Medulla oblongata (tissue), 1 donor: Measurements from ENCODE around the gene PISD.

Source experiments
- DNase-seq: peaks from one replicate; pipeline ENCODE4 v3.0.0-alpha.2; 2015; ENCODE audit errors: extremely low spot score

Gene PISD

DNA sequence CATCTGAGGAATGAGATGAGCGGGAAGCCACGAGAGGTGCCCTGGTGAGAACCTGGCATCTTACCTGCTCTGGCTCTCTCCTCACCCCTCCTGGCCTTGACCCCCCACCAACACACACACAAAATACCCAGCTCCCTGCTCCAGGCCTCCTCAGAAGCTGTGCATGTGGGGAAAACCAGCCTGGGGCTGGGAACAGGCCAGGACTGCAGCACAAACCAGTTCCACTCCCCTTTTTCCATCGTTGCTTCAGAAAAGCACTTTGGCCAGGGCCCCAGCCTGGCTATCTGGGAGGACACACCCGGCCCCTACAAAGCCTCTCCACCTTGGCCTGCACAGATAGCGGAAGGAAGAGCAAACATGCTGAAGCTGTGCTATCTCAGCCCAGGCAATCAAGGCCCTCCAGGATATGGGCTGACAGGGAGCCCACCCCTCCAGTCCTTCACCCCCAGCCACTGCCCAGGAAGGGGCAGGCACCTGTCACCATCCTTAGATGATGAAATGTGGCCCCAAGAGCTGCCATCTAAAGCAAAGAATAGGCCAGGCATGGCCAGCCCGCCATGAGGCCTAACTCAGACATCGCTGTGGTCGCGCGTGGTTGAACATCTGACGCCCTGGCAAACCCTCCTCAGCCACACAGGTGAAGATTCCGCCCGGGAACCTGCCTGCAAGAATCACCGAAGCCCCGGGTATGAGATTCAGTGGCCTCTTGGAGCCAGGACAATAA is 35.4 kb downstream of the PISD start:
- peak; percentile 32 for DNase-seq

- peak; percentile 60 for DNase-seq
Measured at GRCh38 chr22:31625661-31626426, 36.2 kb downstream of the PISD start.

DNA sequence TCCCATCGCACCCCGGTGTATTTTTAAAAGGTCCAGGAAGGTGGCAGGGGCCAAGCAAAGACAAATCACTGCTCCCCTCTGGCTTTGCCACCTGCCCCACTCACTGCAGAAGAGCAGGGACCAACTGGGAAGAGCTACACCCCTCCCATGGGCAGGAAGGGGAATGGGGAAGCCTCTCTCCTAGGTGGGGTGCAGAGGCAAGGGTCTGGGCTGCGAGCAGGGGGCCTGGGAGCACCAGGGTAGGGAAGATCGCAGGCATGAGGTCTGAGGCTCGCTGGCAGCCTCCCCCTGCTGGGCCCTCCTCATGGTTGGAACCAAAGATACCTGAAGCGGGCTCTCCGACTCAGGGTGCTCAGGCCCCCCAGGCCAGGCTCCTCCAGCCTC is 36.8 kb downstream of the PISD start:
- DNase-seq, result no peak

DNA sequence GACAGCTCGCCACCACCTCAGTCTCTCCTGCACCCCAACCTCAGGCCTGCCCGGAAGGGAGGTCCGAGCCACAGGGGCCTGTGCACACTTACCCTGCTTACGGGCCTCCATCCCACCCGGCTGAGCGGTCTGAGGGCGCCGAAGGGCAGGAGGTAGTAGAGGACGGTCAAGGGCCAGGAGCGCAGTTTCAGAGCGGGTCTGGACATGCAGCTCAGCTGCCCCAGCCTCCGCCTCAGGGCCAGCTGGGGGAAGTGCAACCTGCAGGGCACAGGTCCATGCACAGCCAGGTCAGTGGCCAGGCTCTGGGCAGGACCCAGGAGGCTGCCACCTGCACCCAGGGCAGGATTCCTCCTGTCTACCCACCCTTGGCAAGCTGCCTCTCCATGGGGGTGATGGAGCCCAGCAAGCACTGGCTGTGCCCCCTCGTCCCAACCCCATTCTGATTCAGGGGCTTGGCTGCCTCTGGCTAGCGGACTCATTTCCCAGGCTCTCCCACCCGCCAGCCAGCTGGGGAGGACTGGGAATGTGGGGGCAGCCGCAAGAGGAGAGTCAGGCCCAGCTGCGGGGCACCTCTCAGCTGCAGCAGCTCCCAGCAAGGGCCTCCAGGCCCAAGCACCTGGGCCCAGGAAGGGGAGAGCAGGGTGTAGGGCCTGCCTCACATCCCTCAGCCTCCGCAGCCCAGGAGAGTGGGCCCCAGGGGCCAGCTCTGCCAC is 38.3 kb downstream of the PISD start:
- no peak for DNase-seq

DNA sequence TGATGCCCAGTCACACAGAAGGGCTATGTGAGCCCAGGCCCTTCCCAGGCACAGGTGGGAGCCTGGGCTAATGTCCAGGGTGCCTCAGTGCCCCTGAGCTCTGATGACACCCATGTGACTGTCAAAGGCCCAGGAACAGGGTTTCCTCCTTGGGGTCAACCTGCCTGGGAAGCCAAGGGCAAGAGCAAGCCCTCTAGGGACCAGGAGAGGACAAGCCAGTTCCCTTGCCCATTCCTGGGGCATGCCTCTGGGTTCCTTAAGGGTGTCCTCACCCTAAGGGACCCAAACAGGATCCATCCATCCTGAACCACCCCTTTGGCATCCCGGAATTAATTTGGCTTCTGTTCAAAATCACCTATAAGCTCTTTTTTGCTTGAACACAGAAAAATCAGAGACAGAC is 39.0 kb downstream of the PISD start:
- no peak for DNase-seq

DNA sequence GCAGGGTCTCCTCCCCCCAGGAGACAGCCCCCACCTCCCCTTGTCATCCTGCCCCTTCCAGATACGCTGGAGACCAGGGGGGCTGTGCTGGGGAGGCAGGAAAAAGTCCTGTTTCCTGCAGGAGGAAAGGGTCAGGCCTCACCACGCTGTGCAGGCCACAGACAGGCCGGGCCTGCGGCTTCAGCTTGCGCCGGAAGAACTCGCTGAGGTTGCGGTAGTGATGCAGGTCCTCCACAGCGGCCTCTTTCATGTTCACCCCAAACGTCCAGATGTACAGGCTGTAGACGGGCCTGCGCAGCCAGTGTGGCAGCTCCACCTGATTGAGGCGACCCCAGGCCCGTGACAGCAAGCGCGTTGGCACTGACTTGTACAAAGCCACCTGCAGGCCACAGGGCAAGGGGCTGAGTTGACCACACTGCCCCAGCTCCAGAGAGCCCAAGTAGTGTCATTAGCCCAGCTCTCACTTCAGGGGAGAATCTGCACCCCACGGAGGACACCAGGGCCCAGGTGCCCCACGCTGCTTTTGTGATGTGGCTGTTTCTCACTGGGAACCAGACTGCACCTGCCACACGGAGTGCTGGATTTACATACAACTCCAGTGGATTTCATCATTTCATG is 40.4 kb downstream of the PISD start:
- DNase-seq, result no peak

DNA sequence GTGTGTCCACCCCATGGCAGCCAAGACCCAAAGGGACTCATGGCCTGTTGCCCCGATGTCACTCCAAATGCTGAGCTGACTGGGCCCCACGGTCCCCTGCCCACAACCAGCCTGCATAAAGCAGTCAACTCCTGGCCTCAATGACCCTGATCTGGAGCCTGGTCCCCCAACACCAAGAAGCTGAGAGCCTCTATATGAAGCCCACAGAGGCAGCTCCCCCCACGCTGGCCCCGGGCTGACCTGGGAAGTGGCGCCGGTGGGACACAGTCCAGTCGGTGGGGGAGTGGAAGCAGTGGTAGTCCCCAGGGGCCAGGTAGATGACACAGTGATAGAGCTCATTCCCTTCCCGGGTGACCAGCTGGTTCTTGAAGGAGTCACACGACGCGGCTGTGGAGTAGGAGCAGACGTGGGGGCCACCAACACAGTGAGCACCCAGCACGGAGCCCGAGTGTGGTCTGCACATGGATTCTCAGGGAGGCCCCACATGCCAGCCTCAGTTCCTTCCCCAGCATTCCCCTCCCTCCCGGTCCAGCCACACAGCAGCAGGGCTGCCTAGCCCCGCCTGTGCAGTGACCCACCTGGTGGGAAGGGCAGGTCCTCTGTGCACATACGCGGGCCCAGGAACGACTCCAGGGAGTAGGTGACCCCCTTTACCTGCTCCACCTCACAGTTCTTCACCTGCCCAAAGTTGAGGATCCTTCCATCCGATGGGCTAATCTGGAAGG is 41.1 kb downstream of the PISD start:
- no peak for DNase-seq

DNA sequence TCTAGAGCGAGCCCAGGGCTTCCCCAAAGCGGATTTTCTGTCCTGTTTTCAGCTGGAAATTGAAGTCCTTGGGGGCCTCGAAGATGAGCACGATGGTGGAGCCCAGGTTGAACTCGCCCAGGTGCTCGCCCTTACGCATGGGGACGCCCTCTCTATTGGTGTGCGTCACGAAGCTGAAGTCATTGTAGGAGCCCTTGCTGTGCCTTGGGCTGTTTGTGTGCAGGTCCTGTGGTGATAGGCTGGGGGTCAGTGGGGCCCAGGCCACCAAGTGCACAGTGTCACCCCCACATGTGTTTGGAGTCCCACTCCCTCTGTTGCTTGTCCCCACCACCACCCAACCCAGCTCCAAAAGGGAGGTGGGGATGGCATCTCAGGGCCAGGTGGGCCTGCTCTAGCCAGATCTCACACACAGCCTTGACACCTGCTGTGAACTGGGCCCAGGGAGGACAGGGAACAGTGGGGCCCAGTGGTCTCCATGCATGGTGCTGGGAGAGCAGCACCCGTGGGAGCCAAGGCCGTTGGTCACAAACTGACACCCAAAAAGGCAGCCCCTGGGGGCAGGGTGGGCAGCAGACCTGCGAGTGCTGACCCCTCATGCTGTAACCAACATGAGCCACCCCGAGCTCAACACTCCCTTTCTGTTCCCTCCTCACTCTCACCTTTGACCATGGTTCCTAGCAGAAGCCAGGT is 42.3 kb downstream of the PISD start:
- DNase-seq, result no peak

DNA sequence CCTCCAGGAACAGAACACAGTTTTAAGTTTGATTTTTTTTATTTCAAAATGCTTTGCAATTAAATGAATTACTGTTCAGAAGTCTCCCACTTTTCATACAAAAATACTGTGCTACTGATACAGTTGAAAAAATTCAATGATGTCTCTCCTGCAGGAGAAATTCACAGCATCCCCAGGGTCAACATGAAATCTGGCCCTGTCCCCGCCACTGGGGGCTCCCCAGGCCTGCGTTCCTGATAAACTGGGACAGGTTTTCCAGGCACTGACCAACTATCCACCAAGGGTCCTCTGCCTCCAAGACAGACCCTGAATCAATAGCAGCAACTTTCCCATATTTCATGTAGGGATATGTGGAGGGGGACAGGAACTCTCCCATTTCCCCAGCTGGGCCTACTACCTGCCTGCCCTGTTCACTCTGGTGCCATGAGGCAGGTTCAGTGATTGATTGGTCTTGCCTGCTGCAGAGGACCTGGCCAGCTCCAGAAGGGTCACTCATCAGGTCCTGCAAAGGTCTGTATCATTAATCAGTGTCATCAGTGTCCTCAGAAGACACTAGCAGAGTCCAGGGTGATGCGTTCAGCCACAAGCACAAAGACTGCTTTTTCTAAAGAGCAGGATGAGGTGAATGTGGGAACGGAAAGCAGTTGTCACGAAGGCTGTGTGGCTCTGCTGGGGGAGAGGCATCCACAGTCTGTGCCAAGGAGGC is 43.4 kb downstream of the PISD start:
- no peak for DNase-seq

GRCh38 chr22:31618057-31618456 is 44.0 kb downstream of the PISD start:
- DNase-seq, result no peak

- no peak for DNase-seq
Measured at GRCh38 chr22:31616315-31616980, 45.6 kb downstream of the PISD start.

- no peak for DNase-seq
Measured at GRCh38 chr22:31615940-31616314, 46.1 kb downstream of the PISD start.

DNA sequence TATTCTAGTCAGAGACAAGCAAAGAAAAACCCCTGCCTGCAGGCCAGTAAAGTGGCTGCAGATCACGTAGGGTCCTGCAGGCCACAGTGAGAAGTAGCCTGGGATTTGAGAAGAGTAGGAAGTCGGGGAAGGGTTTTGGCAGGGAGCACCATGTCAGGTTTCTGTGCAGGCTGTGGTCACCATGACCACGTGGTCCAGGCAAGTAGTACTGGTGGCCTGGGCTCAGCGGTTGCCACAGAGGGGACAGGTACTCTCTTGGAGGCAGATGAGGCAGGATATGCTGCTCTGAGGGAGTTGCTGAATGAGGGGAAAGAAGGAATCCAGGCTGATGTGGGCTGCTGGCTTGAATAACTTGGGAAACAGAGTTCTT is 46.5 kb downstream of the PISD start:
- DNase-seq, result no peak

- DNase-seq, result no peak
Measured at GRCh38 chr22:31614781-31615490, 47.1 kb downstream of the PISD start.

GRCh38 chr22:31613904-31614296 is 48.1 kb downstream of the PISD start:
- no peak for DNase-seq

DNA sequence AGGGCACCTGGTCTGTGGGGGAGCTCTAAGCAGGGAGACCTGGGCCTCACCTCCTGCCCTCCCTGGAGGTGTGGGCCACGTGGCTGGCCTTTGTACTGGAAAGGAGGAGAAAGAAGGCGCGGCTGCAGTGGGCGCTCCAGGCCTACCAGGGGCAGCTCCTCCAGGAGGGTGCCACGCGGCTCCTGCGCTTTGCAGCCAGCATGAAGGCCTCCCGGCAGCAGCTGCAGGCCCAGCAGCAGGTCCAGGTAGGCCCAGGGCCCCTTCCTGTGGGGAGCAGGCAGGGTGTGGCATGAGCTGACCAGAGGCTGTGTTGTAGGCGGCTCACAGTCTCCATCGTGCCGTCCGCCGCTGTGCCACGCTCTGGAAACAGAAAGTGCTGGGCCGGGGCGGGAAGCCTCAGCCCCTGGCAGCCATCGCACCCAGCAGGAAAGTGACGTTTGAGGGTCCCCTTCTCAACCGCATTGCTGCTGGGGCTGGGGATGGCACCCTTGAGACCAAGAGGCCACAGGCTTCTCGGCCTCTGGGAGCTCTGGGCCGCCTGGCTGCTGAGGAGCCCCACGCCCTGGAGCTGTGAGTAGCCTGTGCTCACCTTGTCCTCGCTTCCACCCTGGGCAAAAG is 48.6 kb downstream of the PISD start:
- DNase-seq, result no peak

- DNase-seq, result no peak
Measured at GRCh38 chr22:31612891-31613285, 49.1 kb downstream of the PISD start.

DNA sequence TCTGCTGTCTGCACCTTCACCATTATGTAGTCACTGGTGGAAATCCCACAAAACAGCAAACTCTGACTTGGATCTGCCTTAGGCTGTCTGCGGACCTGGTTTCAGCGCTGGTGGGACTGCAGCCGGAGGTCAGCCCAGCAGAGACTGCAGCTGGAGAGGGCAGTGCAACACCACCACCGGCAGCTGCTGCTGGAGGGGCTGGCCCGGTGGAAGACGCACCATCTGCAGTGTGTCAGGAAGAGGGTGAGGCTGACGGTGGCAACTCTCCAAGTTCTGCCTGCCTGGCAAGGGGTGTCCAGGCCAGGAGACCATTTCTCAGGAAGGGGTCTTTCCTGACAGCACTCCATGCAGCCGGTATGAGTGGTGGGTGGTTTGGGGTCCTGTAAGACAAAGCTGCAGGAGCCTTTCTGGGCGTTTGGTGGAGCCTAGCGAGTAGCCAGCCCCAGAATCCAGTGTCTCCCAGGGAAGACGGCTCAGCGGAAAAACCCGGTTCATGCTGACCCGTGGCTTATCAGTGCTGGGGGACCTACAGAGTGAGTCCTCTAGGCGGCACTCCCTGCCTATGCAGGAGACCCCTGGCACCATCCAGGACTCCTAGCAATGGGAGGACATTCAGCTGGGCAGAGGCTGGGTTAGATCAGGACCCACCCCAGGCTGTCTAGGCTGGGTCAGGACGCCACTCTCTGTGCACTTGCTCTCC is 50.8 kb downstream of the PISD start:
- no peak for DNase-seq
